Hepatocyte (in vitro differentiated cells): ENCODE data around the gene AP3M1.

Experiments
- CTCF ChIP-seq: fragments of 200-600 bp; sonication (generic); IDR thresholded peaks from 2 replicates; pipeline ENCODE4 v1.5.1; 2016; ENCODE audit warnings: antibody characterized with exemption, mild to moderate bottlenecking; ENCODE audit not compliant: poor library complexity
- EZH2 ChIP-seq: fragments of 200-600 bp; sonication (generic); IDR thresholded peaks from 2 replicates; pipeline ENCODE4 v1.6.1; 2016; ENCODE audit warnings: antibody characterized with exemption, mild to moderate bottlenecking, borderline replicate concordance

GRCh38 chr10:74088722-74089121 lies 61.9 kb downstream of the AP3M1 start:
- TF ChIP-seq CTCF, result no peak
- TF ChIP-seq EZH2, result no peak
